HG03432 (cell line): ENCODE measurements around the gene NRBF2.

ENCODE experiments used
- ATAC-seq: cut with Tn5 transposase; IDR thresholded peaks from one replicate; pipeline ENCODE4 v1.9.1; 2021; ENCODE audit warnings: mild to moderate bottlenecking, moderate library complexity; ENCODE audit not compliant: unreplicated experiment

Gene NRBF2

GRCh38 chr10:63157845-63158624 lies 24.9 kb downstream of the NRBF2 start:
- peak; percentile 75 for ATAC-seq

- no peak for ATAC-seq
These were observed 28.5 kb downstream of the NRBF2 start for GRCh38 chr10:63161592-63161991.

- ATAC-seq = no peak
These were observed 31.1 kb downstream of the NRBF2 start for GRCh38 chr10:63164166-63164623.

GRCh38 chr10:63165249-63165648 lies 32.1 kb downstream of the NRBF2 start:
- no peak for ATAC-seq

DNA sequence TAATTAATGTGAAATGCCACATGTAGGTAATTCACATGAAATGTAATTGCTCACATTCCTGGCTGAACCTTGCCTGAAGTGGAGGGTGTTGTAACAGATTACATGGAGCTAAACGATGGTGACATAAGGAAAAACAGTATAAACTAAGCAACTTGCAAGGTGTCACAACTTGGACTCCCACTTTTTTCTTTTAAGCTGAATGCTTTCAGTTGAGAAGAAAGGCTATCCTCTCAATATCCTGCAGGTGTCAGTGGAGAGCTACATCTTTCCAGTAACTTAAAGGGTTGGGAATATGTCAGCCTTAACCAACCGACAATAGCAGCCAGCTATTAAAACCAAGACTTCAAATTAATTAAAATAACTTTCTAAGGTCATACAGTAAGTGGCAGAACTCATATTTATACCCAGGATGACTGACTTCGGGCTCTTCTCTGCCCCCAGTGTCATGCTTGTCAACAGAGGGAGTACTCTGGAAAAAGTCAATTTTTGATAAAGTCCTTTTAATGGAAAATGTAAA lies 33.7 kb downstream of the NRBF2 start:
- peak; percentile 66 for ATAC-seq

DNA sequence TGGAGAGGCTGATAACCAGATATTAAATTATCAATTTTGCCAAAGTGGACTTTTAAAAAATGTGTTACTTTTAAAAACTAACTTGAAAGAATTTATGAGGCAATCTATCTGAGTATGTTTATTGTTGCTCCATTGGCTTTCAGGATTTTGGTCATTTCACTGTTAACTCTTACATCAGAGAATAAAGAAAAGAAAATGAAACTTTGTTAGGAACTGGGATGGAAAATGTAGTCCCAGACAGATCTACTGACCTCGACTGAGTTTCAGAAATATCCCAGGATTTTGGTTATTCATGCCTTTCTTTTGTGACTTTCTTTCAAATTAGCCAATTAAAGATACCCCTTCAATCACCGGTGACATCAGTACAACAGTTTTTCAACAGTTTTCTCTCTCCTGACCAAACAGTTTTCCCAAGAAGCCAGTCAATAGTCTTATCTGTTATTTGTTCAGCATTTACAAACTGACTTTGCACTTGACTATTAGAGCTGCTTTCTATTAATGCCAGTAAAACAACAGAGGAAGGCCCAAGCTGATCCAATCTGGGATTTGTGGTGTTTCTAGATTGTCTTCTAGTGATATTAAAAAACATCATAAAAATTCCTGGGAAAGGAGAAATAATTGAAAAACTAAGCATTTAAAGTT lies 35.8 kb downstream of the NRBF2 start:
- no peak for ATAC-seq

DNA sequence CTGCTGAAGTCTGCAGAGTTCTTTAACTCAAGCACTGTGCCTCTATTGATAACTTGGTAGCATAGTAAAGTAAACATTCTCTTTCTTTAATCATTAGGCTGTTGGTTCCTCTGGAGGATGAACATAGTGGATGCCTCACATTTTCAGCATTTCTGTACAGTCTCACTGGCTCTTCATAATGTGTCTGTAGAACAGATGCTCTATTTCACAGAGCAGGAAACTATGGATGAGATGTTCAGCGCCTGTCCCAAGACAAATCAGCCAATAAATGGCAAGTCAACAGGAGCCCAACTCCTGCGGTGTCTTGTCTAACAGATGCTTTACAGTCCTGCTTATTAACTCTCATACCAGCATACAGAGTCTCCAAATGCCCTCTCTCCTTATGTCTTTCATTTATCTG lies 36.5 kb downstream of the NRBF2 start:
- no peak for ATAC-seq

- ATAC-seq = no peak
These were observed 38.2 kb downstream of the NRBF2 start for GRCh38 chr10:63171255-63171855.

GRCh38 chr10:63171926-63172325 lies 38.8 kb downstream of the NRBF2 start:
- no peak for ATAC-seq

DNA sequence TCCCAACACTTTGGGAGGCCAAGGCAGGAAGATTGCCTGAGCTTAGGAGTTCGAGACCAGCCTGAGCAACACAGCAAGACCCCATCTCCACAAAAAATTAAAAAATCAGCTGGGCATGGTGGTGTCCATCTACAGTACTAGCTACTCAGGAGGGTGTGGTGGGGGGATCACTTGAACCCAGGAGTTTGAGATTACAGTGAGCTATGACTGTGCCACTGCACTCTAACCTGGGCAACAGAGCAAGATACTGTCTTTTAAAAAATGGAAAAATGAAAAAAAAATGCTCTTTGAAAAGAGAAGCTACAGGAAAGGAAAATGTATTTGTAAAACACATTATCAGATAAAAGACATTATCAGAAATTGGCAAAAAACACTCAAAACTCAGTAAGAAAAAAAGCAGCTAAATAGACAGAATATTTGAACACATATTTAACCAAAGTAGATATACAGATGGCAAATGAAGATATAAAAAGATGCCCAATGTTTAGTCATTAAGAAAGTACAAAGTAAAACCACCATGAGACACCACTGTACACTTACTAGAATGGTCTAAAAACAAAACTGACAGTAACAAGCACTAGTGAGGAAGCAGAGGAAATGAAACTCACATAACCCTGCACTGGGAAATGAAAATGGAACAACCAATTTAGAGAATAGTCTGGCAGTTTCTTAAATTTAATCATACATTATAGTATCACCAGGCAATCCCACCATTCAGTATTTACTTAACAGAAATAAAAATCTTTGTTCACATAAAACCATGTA lies 40.5 kb downstream of the NRBF2 start:
- ATAC-seq = peak; percentile 100

- no peak for ATAC-seq
These were observed 42.4 kb downstream of the NRBF2 start for GRCh38 chr10:63175534-63175933.

- no peak for ATAC-seq
These were observed 59.7 kb downstream of the NRBF2 start for GRCh38 chr10:63192826-63193225.

DNA sequence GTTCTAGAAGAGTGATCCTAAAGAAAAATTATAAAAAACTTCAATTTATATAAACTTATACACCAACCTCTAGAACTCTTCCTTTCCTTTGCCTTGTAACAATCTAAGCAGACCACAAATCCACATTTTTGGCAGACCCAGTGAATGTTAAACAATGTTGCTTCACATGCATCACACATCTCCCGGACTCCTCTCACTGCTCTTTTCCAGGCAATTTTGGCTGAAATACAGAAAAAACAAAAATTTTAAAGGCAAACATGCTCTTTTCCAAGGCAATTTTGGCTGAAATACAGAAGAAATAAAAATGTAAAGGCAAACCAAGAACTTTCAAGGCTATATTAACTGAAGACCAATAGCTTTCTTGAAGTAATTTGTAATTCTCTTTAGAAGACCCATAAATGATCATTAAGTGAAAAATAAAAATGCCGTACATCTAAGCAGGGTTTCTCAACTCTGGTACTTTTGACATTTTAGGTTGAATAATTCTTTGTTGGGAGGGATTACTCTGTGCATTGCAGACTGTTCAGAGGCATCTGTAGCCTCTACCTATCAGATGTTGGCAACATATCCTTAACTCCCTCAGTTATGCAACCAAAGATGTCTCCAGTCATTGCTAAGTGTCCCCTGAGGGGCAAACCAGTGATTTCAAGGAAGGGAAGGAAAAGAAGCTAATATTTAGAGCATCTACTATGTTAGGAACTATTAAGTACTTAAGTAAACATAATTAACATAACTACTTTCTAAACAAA lies 64.4 kb downstream of the NRBF2 start:
- no peak for ATAC-seq

- no peak for ATAC-seq
These were observed 66.6 kb downstream of the NRBF2 start for GRCh38 chr10:63199716-63200115.

- ATAC-seq = no peak
These were observed 67.3 kb downstream of the NRBF2 start for GRCh38 chr10:63200431-63200830.

DNA sequence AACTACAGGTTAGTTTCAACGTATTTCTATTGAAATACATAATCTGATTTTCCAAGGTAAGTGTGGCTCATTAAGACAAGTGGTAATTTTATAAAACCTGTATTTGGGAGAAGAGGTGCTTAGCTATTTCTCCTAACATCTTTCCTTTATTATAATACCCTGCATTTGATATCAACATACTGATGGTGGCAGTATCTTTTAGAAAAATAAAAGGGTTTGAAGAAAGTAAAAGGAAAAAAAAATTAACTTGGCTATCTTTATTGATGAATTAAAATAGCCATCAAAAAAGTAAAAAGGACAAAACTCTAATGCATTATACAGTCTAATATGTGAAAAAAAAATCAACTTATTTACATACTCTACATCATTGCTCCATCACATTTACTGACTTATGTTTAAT lies 68.0 kb downstream of the NRBF2 start:
- no peak for ATAC-seq
